Measurements from ENCODE around the gene LMO4. TPM values are rescaled to one million over a fixed set of nuclear protein-coding genes. Genes with fewer than 3 reads are reported as not detected.

Gene LMO4
- total and polyA plus RNA-seq, 2 of the 13 experiments (the other 11 are each of a cell fraction or from before 2014, with no cell fraction given): 19.3 to 49.9 TPM

DNA sequence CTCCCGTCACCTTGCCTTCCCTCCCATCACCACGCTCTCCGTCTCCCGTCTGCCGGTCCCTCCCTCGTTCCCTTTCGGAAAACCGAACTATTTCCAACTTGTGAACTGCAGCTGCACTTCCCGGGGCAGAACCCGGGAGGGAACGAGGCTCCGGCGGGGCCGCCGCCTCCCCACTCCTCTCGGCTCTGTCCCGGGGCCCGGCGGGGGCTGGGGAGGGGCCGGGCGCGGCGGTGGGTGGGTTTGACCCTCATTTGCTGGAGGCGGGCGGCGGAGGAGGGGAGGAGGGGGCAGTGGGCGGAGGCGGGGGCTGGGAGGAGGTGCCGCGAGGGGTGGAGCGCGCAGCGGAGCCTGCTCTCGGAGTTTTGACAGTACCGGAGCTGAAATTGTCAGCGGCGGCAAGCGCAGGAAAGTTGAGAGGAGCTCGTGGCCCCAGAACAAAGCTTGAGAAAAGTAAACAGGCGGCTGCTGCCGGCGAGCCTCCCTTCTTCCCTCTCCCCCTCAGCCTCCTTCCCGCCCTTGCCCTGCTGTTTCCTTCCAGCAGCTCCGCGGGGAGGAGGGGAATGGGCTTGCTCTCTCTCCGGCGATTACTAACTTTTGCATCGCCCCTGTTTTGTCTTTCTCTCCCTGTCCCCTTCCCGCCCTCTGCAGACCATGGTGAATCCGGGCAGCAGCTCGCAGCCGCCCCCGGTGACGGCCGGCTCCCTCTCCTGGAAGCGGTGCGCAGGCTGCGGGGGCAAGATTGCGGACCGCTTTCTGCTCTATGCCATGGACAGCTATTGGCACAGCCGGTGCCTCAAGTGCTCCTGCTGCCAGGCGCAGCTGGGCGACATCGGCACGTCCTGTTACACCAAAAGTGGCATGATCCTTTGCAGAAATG lies 2.9 kb downstream of the LMO4 start (continued):
- TF ChIP-seq, protein P1, sequence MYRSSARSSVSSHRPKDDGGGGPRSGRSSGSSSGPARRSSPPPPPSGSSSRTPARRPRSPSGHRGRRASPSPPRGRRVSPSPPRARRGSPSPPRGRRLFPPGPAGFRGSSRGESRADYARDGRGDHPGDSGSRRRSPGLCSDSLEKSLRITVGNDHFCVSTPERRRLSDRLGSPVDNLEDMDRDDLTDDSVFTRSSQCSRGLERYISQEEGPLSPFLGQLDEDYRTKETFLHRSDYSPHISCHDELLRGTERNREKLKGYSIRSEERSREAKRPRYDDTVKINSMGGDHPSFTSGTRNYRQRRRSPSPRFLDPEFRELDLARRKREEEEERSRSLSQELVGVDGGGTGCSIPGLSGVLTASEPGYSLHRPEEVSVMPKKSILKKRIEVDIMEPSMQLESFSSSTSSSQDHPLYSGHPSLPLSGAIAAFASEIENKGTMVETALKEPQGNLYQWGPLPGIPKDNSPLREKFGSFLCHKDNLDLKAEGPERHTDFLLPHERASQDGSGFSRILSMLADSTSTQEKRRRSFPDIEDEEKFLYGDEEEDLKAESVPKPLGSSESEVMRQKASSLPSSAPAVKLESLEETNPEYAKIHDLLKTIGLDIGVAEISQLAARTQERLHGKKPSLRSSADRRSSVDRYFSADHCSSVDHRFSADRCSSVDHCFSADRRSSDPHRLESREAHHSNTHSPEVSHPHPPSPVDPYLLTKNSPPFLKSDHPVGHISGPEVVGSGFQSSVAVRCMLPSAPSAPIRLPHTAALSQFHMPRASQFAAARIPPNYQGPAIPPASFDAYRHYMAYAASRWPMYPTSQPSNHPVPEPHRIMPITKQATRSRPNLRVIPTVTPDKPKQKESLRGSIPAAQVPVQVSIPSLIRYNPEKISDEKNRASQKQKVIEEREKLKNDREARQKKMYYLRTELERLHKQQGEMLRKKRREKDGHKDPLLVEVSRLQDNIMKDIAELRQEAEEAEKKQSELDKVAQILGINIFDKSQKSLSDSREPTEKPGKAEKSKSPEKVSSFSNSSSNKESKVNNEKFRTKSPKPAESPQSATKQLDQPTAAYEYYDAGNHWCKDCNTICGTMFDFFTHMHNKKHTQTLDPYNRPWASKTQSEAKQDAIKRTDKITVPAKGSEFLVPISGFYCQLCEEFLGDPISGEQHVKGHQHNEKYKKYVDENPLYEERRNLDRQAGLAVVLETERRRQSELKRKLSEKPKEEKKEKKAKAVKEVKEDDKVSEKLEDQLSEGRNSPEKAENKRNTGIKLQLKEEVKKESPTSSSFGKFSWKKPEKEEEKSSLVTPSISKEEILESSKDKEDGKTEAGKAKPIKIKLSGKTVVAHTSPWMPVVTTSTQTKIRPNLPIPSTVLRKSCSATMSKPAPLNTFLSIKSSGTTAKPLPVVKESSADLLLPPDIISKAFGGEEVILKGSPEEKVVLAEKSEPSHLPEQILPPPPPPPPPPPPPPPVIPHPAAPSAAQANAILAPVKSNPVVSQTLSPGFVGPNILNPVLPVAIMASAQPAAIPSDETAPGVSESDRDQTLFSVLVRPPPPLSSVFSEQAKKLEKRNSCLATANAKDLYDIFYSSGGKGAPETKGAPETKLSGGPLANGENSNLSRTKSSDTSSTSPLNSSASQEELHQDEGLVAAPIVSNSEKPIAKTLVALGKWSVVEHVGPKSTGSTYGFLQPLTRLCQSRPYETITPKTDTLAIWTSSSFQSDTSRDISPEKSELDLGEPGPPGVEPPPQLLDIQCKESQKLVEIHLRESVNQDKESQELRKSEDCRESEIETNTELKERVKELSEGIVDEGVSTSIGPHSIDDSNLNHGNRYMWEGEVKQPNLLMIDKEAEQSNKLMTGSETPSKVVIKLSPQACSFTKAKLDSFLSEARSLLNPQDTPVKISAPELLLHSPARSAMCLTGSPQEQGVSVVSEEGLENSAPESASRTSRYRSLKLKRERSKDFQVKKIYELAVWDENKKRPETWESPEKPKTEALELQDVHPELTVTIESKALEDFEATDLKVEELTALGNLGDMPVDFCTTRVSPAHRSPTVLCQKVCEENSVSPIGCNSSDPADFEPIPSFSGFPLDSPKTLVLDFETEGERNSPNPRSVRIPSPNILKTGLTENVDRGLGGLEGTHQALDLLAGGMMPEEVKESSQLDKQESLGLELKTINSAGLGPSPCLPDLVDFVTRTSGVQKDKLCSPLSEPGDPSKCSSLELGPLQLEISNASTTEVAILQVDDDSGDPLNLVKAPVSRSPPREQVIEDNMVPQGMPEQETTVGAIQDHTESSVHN (CRISPR knock-in tag; IDR thresholded peaks at IDR 0.05): no peak
- TF ChIP-seq KDM5B (CRISPR knock-in tag; IDR thresholded peaks at IDR 0.05; ENCODE audit: borderline replicate concordance) (no peak; the same call in 1 of the 2 replicates), KLF9 (CRISPR knock-in tag; IDR thresholded peaks at IDR 0.05; ENCODE audit: low read depth) (no peak), SSRP1 (CRISPR knock-in tag; IDR thresholded peaks at IDR 0.05) (no peak), ZNF552 (CRISPR knock-in tag; IDR thresholded peaks at IDR 0.05; ENCODE audit: borderline replicate concordance) (no peak), IRX3 (CRISPR knock-in tag; IDR thresholded peaks at IDR 0.05; ENCODE audit: borderline replicate concordance, low read depth) (no peak), ZNF333 (CRISPR knock-in tag; IDR thresholded peaks at IDR 0.05; ENCODE audit: borderline replicate concordance) (no peak), CREM (IDR thresholded peaks at IDR 0.05) (no peak), CREM (CRISPR knock-in tag; IDR thresholded peaks at IDR 0.05) (no peak), ZNF512B (CRISPR knock-in tag; IDR thresholded peaks at IDR 0.05; ENCODE audit: borderline replicate concordance) (peak; percentile 76; the same call in 1 of the 2 replicates), MAF1 (CRISPR knock-in tag; IDR thresholded peaks at IDR 0.05; ENCODE audit: borderline replicate concordance) (no peak), ZBTB20 (CRISPR knock-in tag; IDR thresholded peaks at IDR 0.05; ENCODE audit: borderline replicate concordance, low read depth) (no peak), TOPORS (CRISPR knock-in tag; IDR thresholded peaks at IDR 0.05) (no peak), ZNF282 (IDR thresholded peaks at IDR 0.05; ENCODE audit: partially characterized antibody) (no peak), HNRNPK (IDR thresholded peaks at IDR 0.05; ENCODE audit: low read depth, low read length, poor library complexity, severe bottlenecking) (peak; percentile 35), ZNF292 (CRISPR knock-in tag; IDR thresholded peaks at IDR 0.05; ENCODE audit: borderline replicate concordance, low read depth) (peak; percentile 33; the same call in 1 of the 2 replicates), SP2 (CRISPR knock-in tag; IDR thresholded peaks at IDR 0.05) (no peak), ZBTB3 (CRISPR knock-in tag; IDR thresholded peaks at IDR 0.05; ENCODE audit: borderline replicate concordance, low read depth) (no peak)
